Skeletal muscle tissue (tissue), 4 donors: ENCODE data around the gene SETD3. TPM values are rescaled to one million over a fixed set of nuclear protein-coding genes. Genes with fewer than 3 reads are reported as not detected.
A peak's percentile ranks its signal among the peaks of the same experiment; 100 is the strongest.

ENCODE experiments used
- H3K27ac ChIP-seq: one replicate; pipeline ENCODE4 v1.7.0; 2013; ENCODE audit warnings: mild to moderate bottlenecking, low read depth, low read length, inconsistent platforms
- H3K27me3 ChIP-seq, 3 donors: one replicate each; pipeline ENCODE4 v1.7.0; 2013; ENCODE audit warnings: low read length in 3 of 3; ENCODE audit not compliant: control insufficient read depth in 3 of 3, insufficient read depth in 3 of 3
- H3K36me3 ChIP-seq, 3 donors: one replicate each; pipeline ENCODE4 v1.7.0; 2013; ENCODE audit warnings: low read length in 3 of 3; ENCODE audit not compliant: control insufficient read depth in 3 of 3, insufficient read depth in 3 of 3
- H3K4me1 ChIP-seq, 3 donors: one replicate each; pipeline ENCODE4 v1.7.0; 2013; ENCODE audit warnings: low read length in 3 of 3, mild to moderate bottlenecking in 3 of 3; ENCODE audit not compliant: control insufficient read depth in 3 of 3, insufficient read depth in 3 of 3
- H3K4me3 ChIP-seq, 3 donors: one replicate each; pipeline ENCODE4 v1.7.0; 2013; ENCODE audit warnings: low read length in 3 of 3
- H3K9ac ChIP-seq, 3 donors: one replicate each; pipeline ENCODE4 v1.7.0; 2013; ENCODE audit warnings: low read length in 3 of 3, mild to moderate bottlenecking in 3 of 3, moderate library complexity in 2 of 3, low read depth in 1 of 3
- H3K9me3 ChIP-seq, 3 donors: one replicate each; pipeline ENCODE4 v1.7.0; 2013; ENCODE audit warnings: low read length in 3 of 3; ENCODE audit not compliant: control insufficient read depth in 3 of 3
- total RNA-seq: library from RNA; depleted of rRNA; stranded (reverse); fragments of >200 nt; gene quantifications from one replicate; pipeline ENCODE4 v1.2.3, GENCODE V29; 2014
- donor health status: Osteomylitis.

Gene SETD3
- total RNA-seq, 1 donor from 2014 or later = 112 TPM

GRCh38 chr14:99516871-99517642 is 36.4 kb upstream of the SETD3 start:
- H3K36me3 ChIP-seq = peaks cover 3 to 7% (median 7%) of the 10 kb centered on the region in 3 donors
- no peaks in the 10 kb centered on the region for H3K27me3 ChIP-seq

DNA sequence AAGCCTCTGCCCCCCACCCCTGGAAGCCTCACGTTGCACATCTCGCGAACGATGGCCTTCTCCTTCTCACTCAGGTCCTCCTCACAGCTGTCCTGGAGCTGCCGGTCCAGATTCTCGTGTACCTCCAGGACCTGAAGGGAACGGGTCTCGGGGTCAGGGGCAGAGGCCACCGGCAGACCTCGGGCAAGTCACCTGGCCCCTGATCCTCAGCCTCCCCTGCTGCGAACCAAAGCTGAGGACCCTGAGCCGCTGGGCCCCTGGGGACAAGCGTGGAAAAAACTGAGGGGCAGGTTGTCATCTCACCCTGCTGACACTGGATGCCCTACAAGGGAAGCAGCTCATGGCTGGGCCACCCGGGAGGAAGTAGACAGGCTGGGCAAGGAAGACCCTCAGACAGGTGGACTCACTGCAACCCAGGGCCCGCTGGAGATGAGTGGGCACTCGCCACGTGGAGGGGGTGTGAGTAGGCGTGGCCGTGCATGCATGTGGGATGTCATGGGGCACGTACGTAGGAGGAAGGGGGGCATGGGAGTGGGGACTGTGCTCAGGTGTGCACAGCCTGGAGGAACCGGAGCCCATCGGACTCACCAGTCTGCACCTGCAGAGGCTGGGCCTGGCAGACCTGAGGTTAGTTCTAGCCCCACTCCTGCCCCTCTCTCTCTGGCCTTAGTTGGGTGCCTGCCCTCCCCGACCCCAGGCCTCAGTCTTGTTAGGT is 35.7 kb upstream of the SETD3 start:
- Histone ChIP-seq H3K27ac (no peak overlapping the region), H3K9me3 (no peaks in the 10 kb centered on the region), H3K36me3 (peaks cover 3 to 12% (median 7%) of the 10 kb centered on the region in 3 donors), H3K9ac (no peak overlapping the region), H3K4me3 (no peak overlapping the region), H3K4me1 (peaks cover 0 to 6% (median 0%) of the 10 kb centered on the region in 3 donors), H3K27me3 (no peaks in the 10 kb centered on the region)

More at GRCh38 chr14:99516871-99517642, 36.4 kb upstream of the SETD3 start:
- peaks cover 0 to 6% (median 0%) of the 10 kb centered on the region in 3 donors for H3K4me1 ChIP-seq
- peak overlapping the region in 1 of 3 donors; percentile 45 for H3K9ac ChIP-seq
- no peak overlapping the region for H3K27ac ChIP-seq
- no peaks in the 10 kb centered on the region for H3K9me3 ChIP-seq
- H3K4me3 ChIP-seq = no peak overlapping the region

DNA sequence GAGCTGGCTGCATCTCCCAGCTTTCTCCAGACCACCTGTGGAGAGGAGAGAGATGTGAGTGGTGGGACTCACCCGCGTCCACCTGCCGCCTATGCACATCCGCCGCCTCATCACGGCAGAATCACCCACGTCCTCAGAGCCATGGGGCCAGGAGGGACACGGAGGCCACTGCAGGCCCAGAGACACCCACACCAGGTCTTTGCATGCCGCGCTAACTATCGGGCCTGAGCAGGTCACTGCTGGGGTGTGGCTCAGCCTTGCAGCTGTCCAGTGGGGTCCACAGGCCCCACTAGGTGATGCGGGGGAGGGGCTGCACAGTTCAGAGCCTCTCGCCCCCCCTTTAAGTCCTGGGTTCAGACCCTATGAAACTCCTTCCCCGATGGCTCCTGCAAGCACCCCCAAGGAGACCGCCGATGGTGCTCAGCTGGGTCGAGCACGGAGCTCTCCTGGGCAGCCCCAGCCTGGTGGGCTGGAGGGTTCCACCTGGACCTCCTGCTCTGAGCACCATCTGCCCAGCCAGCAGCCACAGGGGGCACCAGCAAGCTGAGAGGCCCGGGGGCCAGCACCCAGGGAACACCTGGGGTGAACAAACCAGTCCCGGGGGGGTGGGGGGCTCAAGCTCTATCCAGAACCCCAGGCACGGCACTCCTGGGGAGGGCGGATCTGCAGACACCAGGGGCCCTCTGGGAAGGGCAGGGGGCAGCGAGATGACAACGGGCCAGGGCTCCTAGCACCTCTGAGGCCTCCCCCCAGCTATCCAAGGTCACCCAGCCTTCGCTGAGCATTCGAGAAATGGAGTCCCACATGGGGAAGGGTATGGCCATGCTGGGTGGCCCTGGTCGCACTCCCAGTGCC is 34.9 kb upstream of the SETD3 start:
- Histone ChIP-seq H3K4me1 (peaks cover 0 to 6% (median 0%) of the 10 kb centered on the region in 3 donors), H3K4me3 (no peak overlapping the region), H3K9ac (no peak overlapping the region), H3K27ac (no peak overlapping the region), H3K27me3 (no peaks in the 10 kb centered on the region), H3K36me3 (peaks cover 7 to 14% (median 8%) of the 10 kb centered on the region in 3 donors), H3K9me3 (no peaks in the 10 kb centered on the region)

DNA sequence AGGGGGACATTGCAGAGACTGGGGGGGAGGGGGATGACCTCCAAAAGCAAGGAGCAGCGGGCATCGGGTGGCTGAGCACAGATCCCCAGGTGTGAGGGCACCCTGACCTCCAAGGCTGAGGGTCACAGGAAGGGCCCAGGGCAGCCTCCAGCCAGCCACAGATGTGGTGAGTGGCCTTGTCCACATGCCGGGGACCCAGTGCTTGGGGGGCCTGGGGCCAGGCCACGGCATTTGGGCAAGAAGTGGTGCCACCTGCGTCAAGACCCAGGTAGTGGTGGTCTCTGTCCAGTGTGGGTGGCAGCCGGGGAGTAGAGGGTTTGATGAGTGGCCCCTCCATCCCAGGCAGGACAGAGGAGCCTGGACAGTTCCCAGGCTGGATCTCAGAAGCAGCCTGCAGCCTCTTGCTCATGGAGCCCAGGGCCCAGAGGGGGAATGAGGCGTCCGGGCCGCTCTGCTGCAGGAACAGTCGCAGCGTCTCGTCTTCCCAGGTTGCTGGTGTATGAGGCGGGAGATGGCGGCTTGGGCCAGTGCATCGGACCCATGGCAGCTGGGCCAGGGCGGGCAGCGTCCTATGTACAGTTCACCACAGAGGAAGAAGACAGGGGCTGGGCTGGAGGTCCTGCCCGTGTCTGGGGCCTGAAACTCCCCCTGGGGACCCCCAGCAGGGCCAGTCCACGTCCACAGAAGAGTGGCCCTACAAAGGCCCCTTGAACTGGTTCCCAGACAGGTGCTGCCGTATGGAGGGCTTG is 34.1 kb upstream of the SETD3 start:
- Histone ChIP-seq H3K4me1 (peaks cover 0 to 6% (median 0%) of the 10 kb centered on the region in 3 donors), H3K27ac (no peak overlapping the region), H3K4me3 (no peak overlapping the region), H3K9me3 (no peaks in the 10 kb centered on the region), H3K9ac (no peak overlapping the region), H3K27me3 (no peaks in the 10 kb centered on the region), H3K36me3 (peaks cover 9 to 14% (median 11%) of the 10 kb centered on the region in 3 donors)

- H3K27ac ChIP-seq = no peak overlapping the region
- H3K9ac ChIP-seq = no peak overlapping the region
- H3K9me3 ChIP-seq = no peaks in the 10 kb centered on the region
- no peak overlapping the region for H3K4me3 ChIP-seq
- H3K27me3 ChIP-seq = no peaks in the 10 kb centered on the region
- peaks cover 0 to 9% (median under 1%) of the 10 kb centered on the region in 3 donors for H3K4me1 ChIP-seq
- H3K36me3 ChIP-seq = peaks cover 16 to 18% (median 18%) of the 10 kb centered on the region in 3 donors
These were observed 33.4 kb upstream of the SETD3 start for GRCh38 chr14:99513946-99514551.

DNA sequence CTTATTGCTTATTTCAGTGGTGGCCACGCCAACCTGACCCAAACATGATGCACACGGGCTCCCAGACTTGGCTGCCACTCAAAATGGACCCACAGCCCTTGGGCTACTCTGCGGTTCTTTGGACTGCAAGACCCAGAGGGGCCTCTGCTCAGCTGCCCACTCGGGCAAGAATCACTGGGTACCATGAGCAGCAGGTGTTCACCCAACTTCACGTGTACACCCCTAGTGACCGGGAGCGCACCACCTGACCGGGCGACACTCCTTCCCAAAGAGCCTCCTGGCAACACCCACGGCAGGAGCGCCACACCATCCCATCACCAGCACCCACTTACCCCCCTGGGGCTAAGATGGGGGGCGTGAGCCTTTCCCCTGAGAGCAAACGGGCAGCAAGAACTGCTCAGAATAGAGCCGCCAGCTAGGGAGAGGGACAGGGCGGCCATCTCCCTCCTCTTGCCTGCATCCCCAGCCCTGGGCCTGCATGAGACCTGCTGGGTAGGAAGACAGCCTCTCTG is 32.6 kb upstream of the SETD3 start:
- no peaks in the 10 kb centered on the region for H3K27me3 ChIP-seq
- no peak overlapping the region for H3K27ac ChIP-seq
- H3K9ac ChIP-seq = no peak overlapping the region
- H3K4me3 ChIP-seq = no peak overlapping the region
- no peaks in the 10 kb centered on the region for H3K9me3 ChIP-seq
- peaks cover 24 to 26% (median 26%) of the 10 kb centered on the region in 3 donors for H3K36me3 ChIP-seq
- H3K4me1 ChIP-seq = peaks cover 6 to 11% (median 8%) of the 10 kb centered on the region in 3 donors

GRCh38 chr14:99512571-99513182 is 32.0 kb upstream of the SETD3 start:
- Histone ChIP-seq H3K9me3 (no peaks in the 10 kb centered on the region), H3K27ac (no peak overlapping the region), H3K36me3 (peaks cover 30 to 32% (median 32%) of the 10 kb centered on the region in 3 donors), H3K4me3 (no peak overlapping the region), H3K27me3 (no peaks in the 10 kb centered on the region), H3K9ac (no peak overlapping the region), H3K4me1 (peaks cover 7 to 13% (median 10%) of the 10 kb centered on the region in 3 donors)

- Histone ChIP-seq H3K36me3 (peaks cover 36 to 38% (median 37%) of the 10 kb centered on the region in 3 donors), H3K4me1 (peaks cover 7 to 13% (median 10%) of the 10 kb centered on the region in 3 donors), H3K27ac (no peak overlapping the region), H3K9ac (no peak overlapping the region), H3K4me3 (no peak overlapping the region), H3K27me3 (no peaks in the 10 kb centered on the region), H3K9me3 (no peaks in the 10 kb centered on the region)
These were observed 31.4 kb upstream of the SETD3 start for GRCh38 chr14:99512110-99512449.
